MM.1S (cell line): Measurements from ENCODE around the gene MKNK1.

ENCODE experiments used
- EZH2 ChIP-seq: fragments of 300-600 bp; sonication (generic); optimal IDR thresholded peaks from 2 replicates; pipeline ENCODE3; 2017; ENCODE audit warnings: low read depth, mild to moderate bottlenecking, antibody characterized with exemption, low read length, mixed read lengths
- EZH2phosphoT487 ChIP-seq: fragments of 300-600 bp; sonication (generic); IDR thresholded peaks from 2 replicates; pipeline ENCODE4 v1.6.1; 2018; ENCODE audit warnings: antibody characterized with exemption, low read length
- TF ChIP-seq, protein P1 (sequence below): fragments of 300-600 bp; sonication (generic); IDR thresholded peaks from 2 replicates; pipeline ENCODE4 v1.5.1; 2016; ENCODE audit warnings: antibody characterized with exemption, low read length, mixed read lengths

DNA sequence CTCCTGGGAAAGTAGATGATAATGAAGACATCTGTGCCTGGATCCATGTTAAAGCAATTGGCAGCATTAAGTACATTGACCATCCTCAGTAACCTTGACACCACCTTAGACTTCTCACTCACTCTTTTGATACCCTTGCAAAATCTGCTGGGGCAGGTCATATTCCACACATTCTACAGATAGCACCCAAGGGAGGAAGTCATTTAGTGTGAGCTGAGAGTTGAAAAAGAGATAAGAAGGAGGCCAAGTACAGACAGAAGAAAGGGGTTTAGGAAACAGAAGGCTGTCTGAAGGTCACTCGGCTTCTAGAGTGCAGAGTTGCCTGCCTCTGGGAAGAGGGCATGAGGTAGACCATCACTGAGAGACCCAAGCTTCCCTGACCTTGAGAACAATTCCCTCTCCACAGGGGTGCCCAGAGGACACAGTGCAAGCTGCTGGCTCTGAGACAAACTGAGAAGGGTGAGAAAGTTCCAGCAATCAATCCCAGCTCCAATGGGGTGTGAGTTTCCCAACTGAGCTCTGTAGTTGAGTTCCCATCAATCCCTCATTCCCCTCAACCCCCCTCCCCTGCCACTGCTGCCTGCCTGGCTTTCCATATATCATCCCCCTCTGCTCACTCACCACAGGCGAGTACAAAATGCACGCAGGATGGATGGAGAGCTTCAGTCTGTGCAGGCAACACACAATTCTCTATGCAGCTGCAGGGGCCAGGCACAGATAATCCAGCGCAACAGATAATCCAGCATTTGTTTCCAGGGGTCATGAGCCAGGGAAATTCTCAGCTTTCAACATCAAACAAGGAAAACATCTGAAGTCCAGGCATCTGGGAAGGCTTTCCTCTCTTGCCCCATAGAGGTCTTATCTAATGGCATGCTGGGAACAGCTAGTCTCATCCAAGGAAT, 19.9 kb upstream of the MKNK1 start:
- TF ChIP-seq, protein P1, sequence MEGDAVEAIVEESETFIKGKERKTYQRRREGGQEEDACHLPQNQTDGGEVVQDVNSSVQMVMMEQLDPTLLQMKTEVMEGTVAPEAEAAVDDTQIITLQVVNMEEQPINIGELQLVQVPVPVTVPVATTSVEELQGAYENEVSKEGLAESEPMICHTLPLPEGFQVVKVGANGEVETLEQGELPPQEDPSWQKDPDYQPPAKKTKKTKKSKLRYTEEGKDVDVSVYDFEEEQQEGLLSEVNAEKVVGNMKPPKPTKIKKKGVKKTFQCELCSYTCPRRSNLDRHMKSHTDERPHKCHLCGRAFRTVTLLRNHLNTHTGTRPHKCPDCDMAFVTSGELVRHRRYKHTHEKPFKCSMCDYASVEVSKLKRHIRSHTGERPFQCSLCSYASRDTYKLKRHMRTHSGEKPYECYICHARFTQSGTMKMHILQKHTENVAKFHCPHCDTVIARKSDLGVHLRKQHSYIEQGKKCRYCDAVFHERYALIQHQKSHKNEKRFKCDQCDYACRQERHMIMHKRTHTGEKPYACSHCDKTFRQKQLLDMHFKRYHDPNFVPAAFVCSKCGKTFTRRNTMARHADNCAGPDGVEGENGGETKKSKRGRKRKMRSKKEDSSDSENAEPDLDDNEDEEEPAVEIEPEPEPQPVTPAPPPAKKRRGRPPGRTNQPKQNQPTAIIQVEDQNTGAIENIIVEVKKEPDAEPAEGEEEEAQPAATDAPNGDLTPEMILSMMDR, result no peak
- TF ChIP-seq EZH2, result no peak
- no peak for TF ChIP-seq EZH2phosphoT487
